PFSK-1 (cell line): Measurements from ENCODE around the gene ATG7.

Experiments used
- FOXP2 ChIP-seq: optimal IDR thresholded peaks from 2 replicates; pipeline ENCODE3; 2011; ENCODE audit warnings: borderline replicate concordance, control low read depth, inconsistent platforms; ENCODE audit not compliant: insufficient read depth; ENCODE audit errors: extremely low read length, extremely low read depth
- POLR2AphosphoS5 ChIP-seq: IDR thresholded peaks from 2 replicates; pipeline ENCODE4 v1.6.1; 2012; ENCODE audit warnings: low read depth, mild to moderate bottlenecking, control low read depth, low read length, moderate library complexity
- SIN3A ChIP-seq: IDR thresholded peaks from 2 replicates; pipeline ENCODE4 v1.6.1; 2012; ENCODE audit warnings: mild to moderate bottlenecking, low read length, moderate library complexity, borderline replicate concordance; ENCODE audit not compliant: insufficient read depth
- TAF1 ChIP-seq: IDR thresholded peaks from 2 replicates; pipeline ENCODE4 v1.6.1; 2012; ENCODE audit warnings: low read length, control low read depth, borderline replicate concordance; ENCODE audit not compliant: insufficient read depth
- TF ChIP-seq, protein P1 (sequence below), 2 experiments: IDR thresholded peaks; 2 replicates each; pipeline versions ENCODE4 v1.6.1 to v1.8.0; 2011 to 2012; ENCODE audit warnings: low read depth in 2 of 2, low read length in 2 of 2, control low read depth in 1 of 2, inconsistent platforms in 1 of 2, mild to moderate bottlenecking in 1 of 2, moderate library complexity in 1 of 2; ENCODE audit not compliant: insufficient read depth in 1 of 2

The ATG7 gene

DNA sequence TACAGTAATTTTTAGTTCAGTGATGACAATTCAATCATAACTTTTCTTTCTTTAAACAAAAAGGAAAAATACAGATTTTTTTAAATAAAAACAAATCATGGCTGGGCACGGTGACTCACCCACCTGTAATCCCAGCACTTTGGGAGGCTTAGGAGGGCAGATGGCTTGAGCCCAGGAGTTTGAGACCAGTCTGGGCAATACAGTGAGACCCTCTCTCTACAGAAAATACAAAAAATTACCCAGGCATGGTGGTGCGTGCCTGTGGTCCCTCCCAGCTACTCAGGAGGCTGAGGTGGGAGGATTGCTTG lies 25.6 kb upstream of the ATG7 start:
- no peak for TF ChIP-seq SIN3A
- no peak for TF ChIP-seq POLR2AphosphoS5
- TF ChIP-seq FOXP2 = no peak
- no peak for TF ChIP-seq TAF1
- TF ChIP-seq, protein P1, sequence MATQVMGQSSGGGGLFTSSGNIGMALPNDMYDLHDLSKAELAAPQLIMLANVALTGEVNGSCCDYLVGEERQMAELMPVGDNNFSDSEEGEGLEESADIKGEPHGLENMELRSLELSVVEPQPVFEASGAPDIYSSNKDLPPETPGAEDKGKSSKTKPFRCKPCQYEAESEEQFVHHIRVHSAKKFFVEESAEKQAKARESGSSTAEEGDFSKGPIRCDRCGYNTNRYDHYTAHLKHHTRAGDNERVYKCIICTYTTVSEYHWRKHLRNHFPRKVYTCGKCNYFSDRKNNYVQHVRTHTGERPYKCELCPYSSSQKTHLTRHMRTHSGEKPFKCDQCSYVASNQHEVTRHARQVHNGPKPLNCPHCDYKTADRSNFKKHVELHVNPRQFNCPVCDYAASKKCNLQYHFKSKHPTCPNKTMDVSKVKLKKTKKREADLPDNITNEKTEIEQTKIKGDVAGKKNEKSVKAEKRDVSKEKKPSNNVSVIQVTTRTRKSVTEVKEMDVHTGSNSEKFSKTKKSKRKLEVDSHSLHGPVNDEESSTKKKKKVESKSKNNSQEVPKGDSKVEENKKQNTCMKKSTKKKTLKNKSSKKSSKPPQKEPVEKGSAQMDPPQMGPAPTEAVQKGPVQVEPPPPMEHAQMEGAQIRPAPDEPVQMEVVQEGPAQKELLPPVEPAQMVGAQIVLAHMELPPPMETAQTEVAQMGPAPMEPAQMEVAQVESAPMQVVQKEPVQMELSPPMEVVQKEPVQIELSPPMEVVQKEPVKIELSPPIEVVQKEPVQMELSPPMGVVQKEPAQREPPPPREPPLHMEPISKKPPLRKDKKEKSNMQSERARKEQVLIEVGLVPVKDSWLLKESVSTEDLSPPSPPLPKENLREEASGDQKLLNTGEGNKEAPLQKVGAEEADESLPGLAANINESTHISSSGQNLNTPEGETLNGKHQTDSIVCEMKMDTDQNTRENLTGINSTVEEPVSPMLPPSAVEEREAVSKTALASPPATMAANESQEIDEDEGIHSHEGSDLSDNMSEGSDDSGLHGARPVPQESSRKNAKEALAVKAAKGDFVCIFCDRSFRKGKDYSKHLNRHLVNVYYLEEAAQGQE (IDR thresholded peaks at IDR 0.05; ENCODE audit: insufficient read depth in 1 of 2, low read depth in 2 of 2, low read length in 2 of 2) = no peak

GRCh38 chr3:11247362-11247761 lies 24.8 kb upstream of the ATG7 start:
- TF ChIP-seq FOXP2 = no peak
- TF ChIP-seq, protein P1 (IDR thresholded peaks at IDR 0.05; ENCODE audit: insufficient read depth in 1 of 2, low read depth in 2 of 2, low read length in 2 of 2) = no peak

- TF ChIP-seq FOXP2 (no peak), TAF1 (no peak)
Observed at GRCh38 chr3:11248596-11248995, 23.6 kb upstream of the ATG7 start.

DNA sequence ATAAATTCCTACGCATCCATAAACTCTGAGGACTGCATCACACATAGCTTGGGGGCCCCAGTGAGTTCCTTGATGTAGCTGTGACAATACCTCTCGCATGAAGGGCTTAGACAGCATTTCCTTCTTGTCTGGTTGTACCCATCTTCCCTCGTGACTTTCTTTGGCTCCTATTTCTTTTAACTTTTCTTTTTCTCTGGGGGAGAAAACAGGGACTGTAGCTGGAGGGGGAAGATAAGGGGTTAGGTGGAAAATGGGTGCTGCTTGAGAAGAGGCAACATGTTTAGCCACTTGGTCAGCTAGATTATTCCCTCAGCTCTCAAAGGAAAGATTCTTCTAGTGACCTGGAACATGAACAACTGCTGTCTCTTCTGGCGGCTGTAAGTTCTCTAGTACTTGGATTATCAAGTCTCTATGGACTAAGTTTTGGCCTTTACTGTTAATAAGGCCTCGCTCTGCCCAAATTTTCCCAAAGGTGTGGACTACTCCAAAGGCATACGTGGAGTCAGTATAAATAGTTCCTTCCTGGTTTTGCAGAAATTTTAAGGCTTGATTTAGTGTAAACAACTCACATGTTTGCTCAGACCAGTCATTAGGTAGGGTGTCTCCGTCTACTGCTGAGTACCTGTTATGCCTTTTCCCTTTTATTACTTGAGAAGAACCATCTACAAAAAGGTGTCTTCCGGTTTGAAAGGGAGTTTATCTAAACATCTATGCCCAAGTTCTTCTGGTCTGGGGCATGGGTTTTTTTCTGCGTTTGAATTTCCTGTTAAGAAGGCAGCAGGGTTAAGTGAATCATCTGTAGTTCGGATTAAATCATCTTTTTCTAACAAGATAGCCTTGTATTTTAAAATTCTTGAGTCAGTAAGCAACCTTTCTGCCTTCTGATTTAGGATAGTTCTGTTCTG lies 21.0 kb upstream of the ATG7 start:
- TF ChIP-seq, protein P1 (IDR thresholded peaks at IDR 0.05; ENCODE audit: insufficient read depth in 1 of 2, low read depth in 2 of 2, low read length in 2 of 2) = no peak
- TF ChIP-seq POLR2AphosphoS5 (no peak), TAF1 (no peak), SIN3A (no peak), FOXP2 (no peak)

DNA sequence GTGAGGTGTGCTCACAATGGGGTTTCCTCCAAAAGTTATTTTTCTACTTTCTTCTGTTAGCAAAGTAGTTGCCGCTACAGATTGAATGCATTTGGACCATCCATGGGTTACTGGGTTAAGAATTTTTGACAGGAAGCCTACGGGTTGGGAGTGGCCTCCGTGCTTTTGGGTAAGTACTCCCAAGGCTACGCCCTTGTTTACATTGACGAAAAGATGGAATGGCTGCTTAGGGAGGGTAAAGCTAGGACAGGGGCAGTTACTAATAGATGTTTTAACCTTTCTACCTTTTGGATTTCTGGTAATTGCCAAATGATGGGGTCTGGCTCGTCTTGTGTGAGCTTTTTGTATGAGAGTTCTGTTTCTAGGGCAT lies 20.4 kb upstream of the ATG7 start:
- TF ChIP-seq POLR2AphosphoS5 (no peak), SIN3A (no peak), TAF1 (no peak), FOXP2 (no peak)
- TF ChIP-seq, protein P1 (IDR thresholded peaks at IDR 0.05; ENCODE audit: insufficient read depth in 1 of 2, low read depth in 2 of 2, low read length in 2 of 2) = no peak
